Activated effector memory CD4-positive, alpha-beta T cell treated with anti-CD3 and anti-CD28 coated beads, Interleukin-2, amount 50 U/mL, for 16 hours (primary cell): ENCODE data around the gene DYNLT5.
A peak's percentile ranks its signal among the peaks of the same experiment; 100 is the strongest.
"Not testable (repeated sequence)": the region's sequence is repeated elsewhere in the genome, so short reads cannot be mapped to it uniquely, and the experiment has no call there.

Experiments used
- DNase-seq: peaks from one replicate; pipeline ENCODE4 v3.0.0-alpha.2; 2020

The DYNLT5 gene

GRCh38 chr1:66752000-66752592 is at the start of gene DYNLT5:
DYNLT5 (plus strand) TSS chr1:66752459; CDS start chr1:66754659, 2,200 bp downstream.
- DNase-seq: no peak

- no peak for DNase-seq
Measured at GRCh38 chr1:66704177-66704875, 47.9 kb upstream of the DYNLT5 start.

- DNase-seq: no peak
Measured at GRCh38 chr1:66705110-66705509, 47.1 kb upstream of the DYNLT5 start.

- no peak for DNase-seq
Measured at GRCh38 chr1:66711420-66711819, 40.8 kb upstream of the DYNLT5 start.

GRCh38 chr1:66712839-66713238 is 39.4 kb upstream of the DYNLT5 start:
- no peak for DNase-seq

GRCh38 chr1:66723985-66724384 is 28.3 kb upstream of the DYNLT5 start:
- no peak for DNase-seq

GRCh38 chr1:66725885-66726665 is 26.2 kb upstream of the DYNLT5 start:
- peak; percentile 66 for DNase-seq

- DNase-seq: no peak
Measured at GRCh38 chr1:66728021-66728420, 24.2 kb upstream of the DYNLT5 start.

- not testable (repeated sequence) for DNase-seq
Measured at GRCh38 chr1:66728716-66729115, 23.5 kb upstream of the DYNLT5 start.

GRCh38 chr1:66729119-66729518 is 23.1 kb upstream of the DYNLT5 start:
- DNase-seq: no peak

- DNase-seq: no peak
Measured at GRCh38 chr1:66729523-66729922, 22.7 kb upstream of the DYNLT5 start.

GRCh38 chr1:66730462-66730861 is 21.8 kb upstream of the DYNLT5 start:
- no peak for DNase-seq

- no peak for DNase-seq
Measured at GRCh38 chr1:66731170-66731865, 20.9 kb upstream of the DYNLT5 start.

GRCh38 chr1:66732407-66733166 is 19.7 kb upstream of the DYNLT5 start:
- DNase-seq: no peak

GRCh38 chr1:66733348-66734017 is 18.8 kb upstream of the DYNLT5 start:
- no peak for DNase-seq

- DNase-seq: not testable (repeated sequence)
Measured at GRCh38 chr1:66734531-66734930, 17.7 kb upstream of the DYNLT5 start.

- DNase-seq: no peak
Measured at GRCh38 chr1:66737836-66738235, 14.4 kb upstream of the DYNLT5 start.

GRCh38 chr1:66739401-66740157 is 12.7 kb upstream of the DYNLT5 start:
- no peak for DNase-seq

GRCh38 chr1:66745451-66745850 is 6.8 kb upstream of the DYNLT5 start:
- DNase-seq: no peak

GRCh38 chr1:66747501-66747900 is 4.8 kb upstream of the DYNLT5 start:
- DNase-seq: no peak

- no peak for DNase-seq
Measured at GRCh38 chr1:66750577-66750976, 1.7 kb upstream of the DYNLT5 start.
